Superior temporal gyrus (tissue), 1 donor: ENCODE results near the gene SNX24.
"Not testable (repeated sequence)": the region's sequence is repeated elsewhere in the genome, so short reads cannot be mapped to it uniquely, and the experiment has no call there.

Source experiments
- DNase-seq: peaks from one replicate; pipeline ENCODE4 v3.0.0-alpha.2; 2016; ENCODE audit errors: extremely low spot score

The SNX24 gene

DNA sequence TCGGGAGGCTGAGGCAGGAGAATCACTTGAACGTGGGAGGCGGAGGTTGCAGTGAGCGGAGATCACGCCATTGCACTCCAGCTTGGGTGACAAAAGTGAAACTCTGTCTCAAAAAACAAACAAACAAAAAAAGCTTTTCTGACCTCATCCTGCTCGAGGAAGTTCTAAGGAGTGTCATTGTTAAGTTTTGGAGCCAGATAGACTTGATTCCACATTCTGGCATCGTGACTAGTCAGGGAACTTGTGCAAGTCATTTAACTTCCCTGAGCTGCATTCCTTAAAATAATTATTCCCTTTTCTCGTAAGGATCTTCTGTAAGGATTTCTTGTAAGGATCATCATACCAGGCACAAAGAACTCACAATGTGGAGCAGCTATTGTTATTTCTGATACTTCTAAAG, 26.2 kb downstream of the SNX24 start:
- no peak for DNase-seq

GRCh38 chr5:122874179-122874875, 28.9 kb downstream of the SNX24 start:
- DNase-seq, result no peak

- no peak for DNase-seq
Measured at GRCh38 chr5:122877518-122877917, 32.1 kb downstream of the SNX24 start.

GRCh38 chr5:122879076-122879475, 33.7 kb downstream of the SNX24 start:
- no peak for DNase-seq

- DNase-seq, result no peak
Measured at GRCh38 chr5:122880170-122880689, 34.8 kb downstream of the SNX24 start.

DNA sequence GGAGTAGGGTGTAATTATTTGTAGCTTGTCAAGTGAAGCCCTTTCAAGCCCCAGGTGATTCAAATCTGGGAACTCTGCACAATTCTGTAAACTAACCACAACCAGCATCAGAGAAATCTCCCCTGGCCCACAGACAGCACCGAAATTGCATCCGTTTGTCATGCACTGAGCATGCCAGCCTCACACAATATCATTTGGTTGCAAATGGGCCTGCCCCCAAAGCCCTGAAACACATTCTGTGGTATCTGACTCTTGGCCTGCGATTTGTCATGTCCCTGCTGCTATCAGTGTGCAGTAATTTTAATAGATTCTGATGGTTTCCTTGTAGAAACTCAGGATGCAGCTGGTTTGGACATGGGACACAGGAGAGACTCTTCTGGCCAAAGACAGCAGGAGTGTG, 35.3 kb downstream of the SNX24 start:
- no peak for DNase-seq

- no peak for DNase-seq
Measured at GRCh38 chr5:122882831-122883230, 37.4 kb downstream of the SNX24 start.

- DNase-seq, result no peak
Measured at GRCh38 chr5:122885045-122885517, 39.7 kb downstream of the SNX24 start.

DNA sequence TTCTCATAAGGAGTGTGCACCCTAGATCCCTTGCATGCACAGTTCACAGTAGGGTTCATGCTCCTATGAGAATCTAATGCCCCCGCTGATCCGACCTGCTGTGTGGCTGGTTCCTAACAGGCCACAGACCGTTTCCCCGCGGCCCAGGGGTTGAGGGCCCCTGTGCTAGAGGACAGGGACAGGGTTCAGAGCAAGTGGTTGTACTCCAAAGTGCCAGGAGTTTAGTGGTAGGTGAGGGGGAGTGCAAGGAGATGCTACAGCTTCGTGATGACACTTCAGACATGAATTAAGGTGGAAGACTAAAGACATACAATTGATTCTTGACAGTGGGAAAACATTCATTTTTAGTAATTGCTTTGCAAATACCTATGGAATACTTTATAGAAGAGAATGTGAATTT, 40.5 kb downstream of the SNX24 start:
- no peak for DNase-seq

GRCh38 chr5:122895141-122895540, 49.7 kb downstream of the SNX24 start:
- no peak for DNase-seq

DNA sequence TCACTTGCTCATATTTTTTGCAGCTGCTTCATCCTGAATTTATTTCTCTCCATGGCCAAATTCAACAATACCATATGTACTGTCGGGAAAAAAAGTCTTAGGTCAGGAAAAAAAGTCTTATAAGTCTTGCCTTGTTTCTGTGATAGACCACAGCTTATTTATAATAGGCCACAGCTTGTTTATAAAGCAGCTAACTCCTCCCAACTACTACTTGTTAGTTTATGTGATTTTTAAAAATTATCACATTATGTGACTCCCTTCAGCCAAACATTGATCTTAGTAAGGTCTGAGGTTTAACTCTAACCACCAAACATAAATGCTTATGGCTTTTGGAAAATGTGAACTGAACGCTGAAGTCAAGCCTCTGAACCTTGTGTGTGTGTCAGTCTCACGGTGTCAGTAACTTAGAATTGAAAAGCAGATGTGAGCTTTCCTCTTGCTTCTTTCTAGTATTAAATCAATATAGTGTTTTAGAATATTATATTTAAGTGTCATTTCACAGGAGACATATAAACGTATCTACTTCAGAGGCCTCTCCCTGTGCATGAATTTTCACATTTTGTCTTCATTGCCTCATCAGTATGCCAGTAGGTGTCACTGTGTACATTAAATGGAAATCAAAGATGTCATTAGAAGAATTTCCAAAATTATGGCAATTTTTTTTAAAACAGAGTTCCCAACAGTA, 51.3 kb downstream of the SNX24 start:
- DNase-seq, result peak; percentile 82

GRCh38 chr5:122897283-122897602, 51.8 kb downstream of the SNX24 start:
- DNase-seq, result no peak

GRCh38 chr5:122901346-122901745, 55.9 kb downstream of the SNX24 start:
- no peak for DNase-seq

GRCh38 chr5:122902263-122902662, 56.9 kb downstream of the SNX24 start:
- DNase-seq, result no peak

- DNase-seq, result no peak
Measured at GRCh38 chr5:122906768-122907167, 61.4 kb downstream of the SNX24 start.

DNA sequence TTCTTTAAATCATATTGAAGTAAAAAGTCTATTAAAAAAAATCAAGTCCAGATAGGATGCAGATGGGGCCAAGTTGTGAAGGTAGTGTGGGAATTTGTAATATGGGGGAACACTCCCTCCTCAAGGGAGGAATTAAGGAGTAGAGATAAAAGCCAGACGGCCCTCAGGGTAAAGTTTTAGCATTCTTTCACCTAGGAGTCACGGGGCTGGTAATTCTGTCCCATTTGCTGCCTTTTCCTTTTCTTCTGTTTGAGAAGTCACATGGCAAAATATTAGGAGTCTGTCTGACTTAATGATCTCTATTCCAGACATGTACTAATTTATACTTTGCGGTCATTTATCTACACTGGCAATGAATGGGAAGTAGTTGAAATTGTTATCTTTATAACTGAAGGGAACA, 61.9 kb downstream of the SNX24 start:
- no peak for DNase-seq

DNA sequence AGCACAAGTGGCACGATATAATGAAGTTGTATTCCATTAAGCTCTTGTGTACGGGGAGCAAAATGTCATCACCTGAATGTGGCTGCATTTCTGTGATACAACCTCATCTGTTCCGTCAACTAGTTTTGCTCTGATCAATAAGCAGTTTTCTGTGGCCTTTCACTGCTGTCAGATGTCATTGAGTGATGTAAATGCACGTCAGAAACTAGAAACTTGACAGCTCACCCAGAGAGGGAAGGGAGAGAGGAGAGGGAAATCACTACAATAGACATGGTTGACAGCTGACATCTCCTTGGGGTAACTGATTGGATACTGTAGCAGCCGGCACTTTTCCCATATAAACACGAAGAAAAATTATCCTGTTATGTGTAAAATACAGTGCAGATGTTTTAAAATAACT, 62.7 kb downstream of the SNX24 start:
- no peak for DNase-seq

- no peak for DNase-seq
Measured at GRCh38 chr5:122908662-122909061, 63.2 kb downstream of the SNX24 start.

DNA sequence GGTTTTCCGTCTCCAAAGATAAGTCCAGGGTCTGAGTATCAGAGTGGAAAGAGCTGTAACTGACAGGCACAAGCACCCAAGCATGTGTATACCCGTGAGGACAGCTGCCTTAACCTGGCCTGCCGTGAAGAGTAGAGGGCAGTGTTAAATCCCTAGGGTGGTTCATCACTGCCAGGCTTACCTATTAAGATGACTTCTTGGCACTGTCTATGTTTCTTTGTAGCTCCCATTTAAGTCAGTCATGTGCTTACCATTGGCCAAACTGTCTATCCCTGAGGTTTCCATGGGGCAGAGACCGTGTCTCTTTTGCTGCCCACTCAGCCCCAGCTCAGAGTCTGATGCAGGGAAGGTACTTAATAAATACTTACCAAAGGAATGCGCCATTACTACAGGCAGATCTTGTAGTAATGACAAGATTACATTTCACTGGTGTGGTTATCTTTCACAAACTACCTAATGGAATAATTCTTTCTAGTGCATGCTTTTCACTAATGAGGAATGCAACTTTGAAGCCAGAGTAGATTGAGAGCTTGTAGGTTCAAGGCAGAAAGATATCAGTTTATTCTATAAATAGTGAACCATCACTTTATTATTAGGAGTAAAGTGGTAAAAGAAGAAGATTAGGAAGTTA, 64.2 kb downstream of the SNX24 start:
- no peak for DNase-seq

DNA sequence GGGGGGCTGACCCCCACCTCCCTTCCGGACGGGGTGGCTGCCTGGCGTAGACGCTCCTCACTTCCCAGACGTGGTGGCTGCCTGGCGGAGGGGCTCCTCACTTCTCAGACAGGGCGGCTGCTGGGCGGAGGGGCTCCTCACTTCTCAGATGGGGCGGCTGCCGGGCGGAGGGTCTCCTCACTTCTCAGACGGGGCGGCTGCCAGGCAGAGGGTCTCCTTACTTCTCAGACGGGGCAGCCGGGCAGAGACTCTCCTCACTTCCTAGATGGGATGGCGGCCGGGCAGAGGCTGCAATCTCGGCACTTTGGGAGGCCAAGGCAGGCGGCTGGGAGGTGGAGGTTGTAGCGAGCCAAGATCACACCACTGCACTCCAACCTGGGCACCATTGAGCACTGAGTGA, 68.0 kb downstream of the SNX24 start:
- not testable (repeated sequence) for DNase-seq

GRCh38 chr5:122915717-122916461, 70.5 kb downstream of the SNX24 start:
- DNase-seq, result no peak

DNA sequence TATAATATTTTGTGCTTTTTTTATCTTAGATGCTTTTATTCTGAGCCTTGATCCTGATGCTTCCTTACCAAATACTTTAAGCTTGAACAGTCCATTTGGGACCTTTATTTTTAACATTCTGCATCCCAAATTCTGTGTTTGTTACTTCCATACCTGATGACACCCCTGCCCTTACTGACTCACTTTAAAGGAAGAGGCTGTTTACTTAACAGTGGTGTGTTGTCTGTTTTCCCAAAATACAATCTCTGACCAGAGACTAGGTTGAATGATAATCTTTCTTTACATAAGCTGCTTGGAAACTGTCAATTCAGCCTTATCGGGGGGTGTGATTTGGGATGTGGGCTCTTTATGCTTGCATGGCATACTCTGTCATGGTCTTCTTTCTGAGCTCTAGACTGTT, 71.1 kb downstream of the SNX24 start:
- no peak for DNase-seq
